K562 (cell line): ENCODE data around the gene NLK. TPM values are rescaled to one million over a fixed set of nuclear protein-coding genes. Genes with fewer than 3 reads are reported as not detected.

Source experiments
- ATAC-seq: fragments of 200-7000 bp; cut with Tn5 transposase; 3 replicates; pipeline ENCODE4 v1.9.1; 2020; ENCODE audit warnings: moderate library complexity
- BruUV-seq: library from RNA; stranded (reverse); fragments of 400-500 nt; replicated peaks from 2 replicates; lab custom pipeline; 2021; lab: Mats Ljungman, UMichigan
- CTCF ChIA-PET: fragments of 300-600 bp; formaldehyde crosslinking; extraction: SDS; loops from one replicate; lab custom pipeline; 2021; ENCODE audit warnings: low intra/inter-chr PET ratio; lab: Yijun Ruan, JAX
- POLR2A ChIA-PET: fragments of 300-600, 350-650 bp; sonication (Branson Sonifier 250); formaldehyde crosslinking; extraction: SDS; loops from one replicate; lab custom pipeline; 2021; ENCODE audit warnings: antibody characterized with exemption, inconsistent platforms; lab: Yijun Ruan, JAX
- DNase-seq, 4 experiments: peaks; one replicate each; pipeline versions ENCODE4 v3.0.0 to v3.0.0-alpha.2; 2011 to 2018; ENCODE audit warnings: low spot score in 3 of 4, mixed read lengths in 3 of 4; ENCODE audit errors: extremely low read depth in 1 of 4
- FAIRE-seq: peaks from 2 replicates; lab custom pipeline; 2011; peaks lifted over from hg19 to GRCh38; lab: Jason Lieb, UNC
- H2AFZ ChIP-seq: 2 replicates; pipeline ENCODE4 v1.6.0; 2011; ENCODE audit warnings: low read depth, low read length, control low read depth, inconsistent platforms
- H3K27ac ChIP-seq: fragments of 200-600 bp; 3 replicates; pipeline ENCODE4 v1.8.0; 2011; ENCODE audit warnings: low read depth, mild to moderate bottlenecking, control low read depth, inconsistent platforms, low read length, moderate library complexity, mixed read lengths; ENCODE audit errors: extremely low read depth
- H3K27me3 ChIP-seq, 2 experiments: fragments of 300-600 bp in 1 of 2; 2 replicates in 1 of 2; 3 replicates in 1 of 2; pipeline versions ENCODE4 v1.6.0 to v1.8.0; 2011; ENCODE audit warnings: inconsistent platforms in 2 of 2, low read length in 2 of 2, mild to moderate bottlenecking in 1 of 2, mixed read lengths in 1 of 2, moderate library complexity in 1 of 2; ENCODE audit not compliant: control insufficient read depth in 2 of 2, insufficient read depth in 2 of 2
- H3K36me3 ChIP-seq: fragments of 300-600 bp; 3 replicates; pipeline ENCODE4 v1.8.0; 2011; ENCODE audit warnings: mild to moderate bottlenecking, low read length, inconsistent platforms; ENCODE audit not compliant: control insufficient read depth, insufficient read depth
- H3K4me1 ChIP-seq, 2 experiments: fragments of 200-600 bp in 1 of 2; replicated peaks in 1 of 2; 2 replicates in 1 of 2; 3 replicates in 1 of 2; pipeline versions ENCODE4 v1.5.1 to v1.8.0; 2011; ENCODE audit warnings: inconsistent platforms in 2 of 2, low read length in 2 of 2, mild to moderate bottlenecking in 1 of 2, mixed read lengths in 1 of 2, moderate library complexity in 1 of 2; ENCODE audit not compliant: control insufficient read depth in 2 of 2, insufficient read depth in 2 of 2
- H3K4me2 ChIP-seq: 2 replicates; pipeline ENCODE4 v1.6.1; 2011; ENCODE audit warnings: low read length, control low read depth, inconsistent platforms, mixed read lengths; ENCODE audit not compliant: insufficient read depth
- H3K4me3 ChIP-seq: fragments of 200-600 bp; sonication (generic), shearing (Covaris generic); 2 replicates; pipeline ENCODE4 v1.5.1; 2016; ENCODE audit warnings: control low read depth, inconsistent platforms
- H3K79me2 ChIP-seq: fragments of 200-600 bp; 3 replicates; pipeline ENCODE4 v1.8.0; 2011; ENCODE audit warnings: low read length, inconsistent platforms; ENCODE audit not compliant: control insufficient read depth, insufficient read depth
- H3K9ac ChIP-seq, 2 experiments: 2 replicates each; pipeline versions ENCODE4 v1.6.0 to v1.6.1; 2011; ENCODE audit warnings: low read depth in 2 of 2, low read length in 2 of 2, control low read depth in 1 of 2, inconsistent platforms in 1 of 2, mild to moderate bottlenecking in 1 of 2, mixed read lengths in 1 of 2; ENCODE audit not compliant: insufficient read depth in 1 of 2
- H3K9me1 ChIP-seq: one replicate; pipeline ENCODE4 v1.6.0; 2011; ENCODE audit warnings: inconsistent platforms, mild to moderate bottlenecking, low read length, moderate library complexity; ENCODE audit not compliant: control insufficient read depth, insufficient read depth
- H3K9me3 ChIP-seq: replicated peaks from 2 replicates; pipeline ENCODE4 v1.5.1; 2011; ENCODE audit warnings: low read depth, low read length, inconsistent platforms; ENCODE audit not compliant: control insufficient read depth, insufficient read depth
- H4K20me1 ChIP-seq: replicated peaks from 2 replicates; pipeline ENCODE4 v1.6.1; 2011; ENCODE audit warnings: low read length, inconsistent platforms, mixed read lengths; ENCODE audit not compliant: control insufficient read depth, insufficient read depth
- CTBP1 ChIP-seq: fragments of 450-650 bp; IDR thresholded peaks from 2 replicates; pipeline ENCODE4 v1.6.1; 2016; ENCODE audit warnings: borderline replicate concordance
- EHMT2 ChIP-seq: fragments of 450-650 bp; IDR thresholded peaks from 2 replicates; pipeline ENCODE4 v1.6.1; 2018; ENCODE audit warnings: antibody characterized with exemption
- ETV6 ChIP-seq, 3 experiments: fragments of 150-350 bp in 1 of 3; sonication (generic) in 1 of 3; formaldehyde crosslinking in 1 of 3; IDR thresholded peaks; 2 replicates each; pipeline versions ENCODE4 v1.6.1 to v1.8.0; 2014 to 2022; ENCODE audit warnings: borderline replicate concordance in 2 of 3, low read depth in 2 of 3, antibody characterized with exemption in 1 of 3, low read length in 1 of 3, mild to moderate bottlenecking in 1 of 3, missing genetic modification reagents in 1 of 3
- GTF2B ChIP-seq: IDR thresholded peaks from 2 replicates; pipeline ENCODE4 v1.6.1; 2011; ENCODE audit not compliant: insufficient read length; ENCODE audit errors: extremely low read depth
- GTF2E2 ChIP-seq: fragments of 200-800 bp; sonication (Bioruptor generic); IDR thresholded peaks from 2 replicates; pipeline ENCODE4 v1.6.1; 2016; ENCODE audit warnings: missing genetic modification characterization, missing compliant biosample characterization
- HMGXB4 ChIP-seq: sonication (generic); formaldehyde crosslinking; IDR thresholded peaks from 2 replicates; pipeline ENCODE4 v1.8.1; 2023; ENCODE audit warnings: mild to moderate bottlenecking, missing genetic modification reagents
- NR2F6 ChIP-seq: fragments of 450-650 bp; formaldehyde crosslinking; IDR thresholded peaks from 2 replicates; pipeline ENCODE4 v1.4.0; 2020; ENCODE audit warnings: mild to moderate bottlenecking
- SLC30A9 ChIP-seq: fragments of 250-450 bp; sonication (Bioruptor Pico); IDR thresholded peaks from 2 replicates; pipeline ENCODE4 v1.8.0; 2022; ENCODE audit warnings: mild to moderate bottlenecking, moderate library complexity
- TAF1 ChIP-seq: IDR thresholded peaks from 2 replicates; pipeline ENCODE4 v1.6.1; 2011; ENCODE audit warnings: mild to moderate bottlenecking, low read length, moderate library complexity; ENCODE audit not compliant: insufficient read depth, control insufficient read depth, severe bottlenecking; ENCODE audit errors: extremely low read depth
- ZNF146 ChIP-seq: IDR thresholded peaks from one replicate; pipeline ENCODE4 v1.6.1; 2018; ENCODE audit warnings: missing compliant biosample characterization; ENCODE audit not compliant: unreplicated experiment
- ZNF274 ChIP-seq: IDR thresholded peaks from 2 replicates; pipeline ENCODE4 v1.6.1; 2011; ENCODE audit warnings: low read depth, mild to moderate bottlenecking, low read length, moderate library complexity, borderline replicate concordance
- WGBS: fragments of 100-300 bp; shearing (Covaris generic); methylation state at CpG from one replicate; pipeline ENCODE4 v1.1.6; 2016; ENCODE audit warnings: low coverage, mixed read lengths; ENCODE audit not compliant: insufficient coverage; ENCODE audit errors: missing lambda C conversion rate; 5-methylcytosine and 5-hydroxymethylcytosine counted together
- in situ Hi-C: fragments of 300-500 bp; cut with MboI; formaldehyde crosslinking; loops from 4 replicates; pipeline ENCODE4 v1.15.0; 2018; ENCODE audit warnings: inconsistent platforms, mixed read lengths
- intact Hi-C: fragments of 100-400 bp; cut with micrococcal nuclease; formaldehyde crosslinking; loops from 2 replicates; pipeline ENCODE4 v1.14.2; 2022
- polyA plus RNA-seq, 8 experiments: library from polyadenylated mRNA; depleted of rRNA in 4 of 8; stranded (reverse) in 5 of 8; unstranded in 3 of 8; fragments of >200 nt; fragmentation: Nextera tagmentation in 2 of 8; fragmentation: Illumina TruSeq in 1 of 8; extraction: Ambion mirVana in 2 of 8; extraction: Trizol in 1 of 8; gene quantifications; 2 replicates each; pipeline versions ENCODE4 v1.2.1 to v1.2.3, GENCODE V29; 2011 to 2014; ENCODE audit warnings: inconsistent platforms in 1 of 8, missing spikeins in 1 of 8
- total RNA-seq, 7 experiments: library from RNA; depleted of rRNA in 6 of 7; stranded (reverse); fragments of >200 nt in 6 of 7; fragmentation: Illumina TruSeq in 2 of 7; extraction: Trizol in 2 of 7; gene quantifications; 2 replicates each; pipeline versions ENCODE4 v1.2.1 to v1.2.3, GENCODE V29; 2011 to 2021; ENCODE audit warnings: low replicate concordance in 1 of 7

Gene NLK
- total and polyA plus RNA-seq, 9 of the 15 experiments (the other 6 are each of a cell fraction or from before 2014, with no cell fraction given), result 10.9 to 59.6 (median 26.7) TPM

DNA sequence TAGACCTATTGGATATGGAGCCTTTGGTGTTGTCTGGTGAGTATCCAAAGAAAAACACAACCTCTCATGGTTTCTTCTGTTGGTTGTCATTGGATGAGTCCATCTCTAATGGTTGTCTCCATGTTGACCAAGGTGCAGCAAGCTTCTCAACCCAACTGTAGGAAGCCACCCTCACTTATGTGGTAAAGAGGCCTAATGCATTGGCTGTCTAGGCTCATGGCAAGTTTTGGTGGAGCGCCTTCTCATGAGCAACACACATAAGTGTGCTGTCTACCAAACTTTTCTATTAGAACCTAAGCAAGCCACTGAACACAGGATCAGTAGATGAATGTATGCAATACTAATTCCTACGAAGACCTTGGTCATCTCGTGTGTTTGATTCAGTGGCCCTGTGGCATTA is 819 bp downstream of the NLK start:
- no peak for TF ChIP-seq NR2F6 (CRISPR knock-in tag)
- TF ChIP-seq CTBP1, result 0 out of 2 replicates have a peak, but pooled peaks have one; percentile 8
- peak; percentile 62 for TF ChIP-seq EHMT2
- H4K20me1 ChIP-seq, result peaks cover 6% of the 10 kb centered on the region; the same call in 1 of the 2 replicates
- H3K79me2 ChIP-seq, result peaks cover 64% of the 10 kb centered on the region
- FAIRE-seq, result no peak
- no peaks in the 10 kb centered on the region for H3K9me1 ChIP-seq
- peaks cover 37% of the 10 kb centered on the region for H3K36me3 ChIP-seq
- peaks cover 14 to 27% of the 10 kb centered on the region in 2 experiments; a peak in 4 of 5 replicates for H3K4me1 ChIP-seq
- H3K9me3 ChIP-seq, result no peaks in the 10 kb centered on the region
- POLR2A ChIA-PET, result interaction anchor here (1.0 to 2.7 kb wide), 3 partner anchors 11 to 49 kb away, joined by 3 to 15 read pairs (median 3); no protein-coding TSS in a partner anchor
- ATAC-seq, result no peak
- H3K4me3 ChIP-seq, result peak overlapping the region; percentile 64
- in situ Hi-C loops (no loop called here), intact Hi-C loops (loop anchor here (10.0 kb wide), 1 partner anchor 132 kb away; no protein-coding TSS in a partner anchor)
- WGBS, result 19% methylated on average over 3 of the region's 3 CpGs
- no peak overlapping the region; the same call in 1 of the 3 replicates for H3K27ac ChIP-seq
- no peak overlapping the region for H2AFZ ChIP-seq
- BruUV-seq, result no TSS peak
- peak overlapping the region; percentile 78 for H3K4me2 ChIP-seq
- DNase-seq, result no peak
- CTCF ChIA-PET, result no interaction called here
- no peaks in the 10 kb centered on the region for H3K27me3 ChIP-seq
- H3K9ac ChIP-seq, result peak overlapping the region; percentile 37 to 85; a peak in 3 of 4 replicates

- Histone ChIP-seq H2AFZ (no peak overlapping the region), H3K27ac (no peak overlapping the region; the same call in 2 of the 3 replicates), H3K36me3 (peaks cover 40% of the 10 kb centered on the region), H3K4me3 (peak overlapping the region; percentile 64), H4K20me1 (peaks cover 6% of the 10 kb centered on the region; the same call in 1 of the 2 replicates), H3K9ac (peak overlapping the region in 1 of 2 experiments; percentile 37; a peak in 1 of 4 replicates), H3K4me2 (peak overlapping the region; percentile 78), H3K9me1 (no peaks in the 10 kb centered on the region), H3K4me1 (peaks cover 13 to 24% of the 10 kb centered on the region in 2 experiments; a peak in 4 of 5 replicates), H3K79me2 (peaks cover 69% of the 10 kb centered on the region), H3K9me3 (no peaks in the 10 kb centered on the region), H3K27me3 (no peaks in the 10 kb centered on the region)
- no TSS peak for BruUV-seq
- in situ Hi-C loops, result no loop called here
- ChIA-PET POLR2A (interaction anchor here (1.0 to 2.7 kb wide), 2 partner anchors 10 to 48 kb away, joined by 3 to 15 read pairs; no protein-coding TSS in a partner anchor), CTCF (no interaction called here)
- DNase-seq, result no peak
- no peak for FAIRE-seq
- intact Hi-C loops, result loop anchor here (10.0 kb wide), 1 partner anchor 131 kb away; no protein-coding TSS in a partner anchor
- no peak for ATAC-seq
- TF ChIP-seq HMGXB4 (CRISPR knock-in tag) (no peak), TAF1 (no peak), SLC30A9 (CRISPR knock-in tag) (no peak), GTF2B (no peak), ZNF146 (CRISPR knock-in tag) (no peak), ETV6 (IDR thresholded peaks at IDR 0.05; ENCODE audit: borderline replicate concordance in 1 of 2, low read depth in 2 of 2, low read length in 1 of 2) (no peak), ETV6 (CRISPR knock-in tag; IDR thresholded peaks at IDR 0.05; ENCODE audit: borderline replicate concordance) (no peak), ZNF274 (no peak), GTF2E2 (tag) (no peak)
Observed at GRCh38 chr17:28043741-28044140, 1.3 kb downstream of the NLK start.
